Stimulated activated CD8-positive, alpha-beta memory T cell treated with anti-CD3 and anti-CD28 coated beads, Interleukin-15, amount 100 ng/mL, for 4 hours (primary cell): Measurements from ENCODE around the gene ARL8A.
"Not testable (repeated sequence)": the region's sequence is repeated elsewhere in the genome, so short reads cannot be mapped to it uniquely, and the experiment has no call there.

Experiments
- DNase-seq, 2 donors: peaks; one replicate each; pipeline ENCODE4 v3.0.0-alpha.2; 2020; ENCODE audit warnings: low read depth in 2 of 2

ARL8A gene

GRCh38 chr1:202158810-202159533, 14.4 kb upstream of the ARL8A start:
- no peak for DNase-seq

- no peak for DNase-seq
Observed at GRCh38 chr1:202157945-202158344, 13.4 kb upstream of the ARL8A start.

GRCh38 chr1:202156590-202156989, 12.1 kb upstream of the ARL8A start:
- DNase-seq, result no peak

- DNase-seq, result no peak
Observed at GRCh38 chr1:202155478-202156021, 11.0 kb upstream of the ARL8A start.

GRCh38 chr1:202154766-202155477, 10.4 kb upstream of the ARL8A start:
- DNase-seq, result no peak

- no peak for DNase-seq
Observed at GRCh38 chr1:202154148-202154765, 9.7 kb upstream of the ARL8A start.

- DNase-seq, result no peak
Observed at GRCh38 chr1:202153284-202153683, 8.7 kb upstream of the ARL8A start.

GRCh38 chr1:202152399-202152798, 7.9 kb upstream of the ARL8A start:
- DNase-seq, result no peak

GRCh38 chr1:202151045-202151444, 6.5 kb upstream of the ARL8A start:
- DNase-seq, result no peak

GRCh38 chr1:202150602-202151001, 6.1 kb upstream of the ARL8A start:
- DNase-seq, result no peak

GRCh38 chr1:202150187-202150586, 5.7 kb upstream of the ARL8A start:
- no peak for DNase-seq

- no peak for DNase-seq
Observed at GRCh38 chr1:202149566-202149965, 5.0 kb upstream of the ARL8A start.

- DNase-seq, result no peak
Observed at GRCh38 chr1:202148391-202148790, 3.9 kb upstream of the ARL8A start.

- DNase-seq, result no peak
Observed at GRCh38 chr1:202146993-202147392, 2.5 kb upstream of the ARL8A start.

- DNase-seq, result no peak
Observed at GRCh38 chr1:202146279-202146678, 1.7 kb upstream of the ARL8A start.

GRCh38 chr1:202145744-202146140, 1.2 kb upstream of the ARL8A start:
- not testable (repeated sequence) for DNase-seq

- DNase-seq, result no peak
Observed at GRCh38 chr1:202145068-202145743, 669 bp upstream of the ARL8A start.

- no peak for DNase-seq
Observed at GRCh38 chr1:202143768-202144401, 652 bp downstream of the ARL8A start.

- DNase-seq, result no peak
Observed at GRCh38 chr1:202143011-202143767, 1.3 kb downstream of the ARL8A start.

- not testable (repeated sequence) for DNase-seq
Observed at GRCh38 chr1:202141468-202141867, 3.1 kb downstream of the ARL8A start.

- no peak for DNase-seq
Observed at GRCh38 chr1:202140833-202141232, 3.7 kb downstream of the ARL8A start.
